Ureter (tissue), 1 donor: ENCODE results near the gene FUT1. TPM values are rescaled to one million over a fixed set of nuclear protein-coding genes. Genes with fewer than 3 reads are reported as not detected.

Source experiments
- DNase-seq: peaks from one replicate; pipeline ENCODE4 v3.0.0-alpha.2; 2020; ENCODE audit warnings: low spot score
- total RNA-seq: library from RNA; stranded (reverse); gene quantifications from one replicate; pipeline ENCODE4 v1.2.4, GENCODE V29; 2023
- donor health status: DM: yes; HTN: yes; CAD: no.

The FUT1 gene
- total RNA-seq, 1 donor from 2014 or later: 5.0 TPM

GRCh38 chr19:48741129-48741999, 11.1 kb downstream of the FUT1 start:
- no peak for DNase-seq

- DNase-seq: no peak
These were observed 12.1 kb downstream of the FUT1 start, which contains the start of gene RASIP1 for GRCh38 chr19:48740164-48740972. Gene RASIP1, minus strand, starts transcription at chr19:48740610. Its CDS starts 328 bp downstream, at chr19:48740282.

DNA sequence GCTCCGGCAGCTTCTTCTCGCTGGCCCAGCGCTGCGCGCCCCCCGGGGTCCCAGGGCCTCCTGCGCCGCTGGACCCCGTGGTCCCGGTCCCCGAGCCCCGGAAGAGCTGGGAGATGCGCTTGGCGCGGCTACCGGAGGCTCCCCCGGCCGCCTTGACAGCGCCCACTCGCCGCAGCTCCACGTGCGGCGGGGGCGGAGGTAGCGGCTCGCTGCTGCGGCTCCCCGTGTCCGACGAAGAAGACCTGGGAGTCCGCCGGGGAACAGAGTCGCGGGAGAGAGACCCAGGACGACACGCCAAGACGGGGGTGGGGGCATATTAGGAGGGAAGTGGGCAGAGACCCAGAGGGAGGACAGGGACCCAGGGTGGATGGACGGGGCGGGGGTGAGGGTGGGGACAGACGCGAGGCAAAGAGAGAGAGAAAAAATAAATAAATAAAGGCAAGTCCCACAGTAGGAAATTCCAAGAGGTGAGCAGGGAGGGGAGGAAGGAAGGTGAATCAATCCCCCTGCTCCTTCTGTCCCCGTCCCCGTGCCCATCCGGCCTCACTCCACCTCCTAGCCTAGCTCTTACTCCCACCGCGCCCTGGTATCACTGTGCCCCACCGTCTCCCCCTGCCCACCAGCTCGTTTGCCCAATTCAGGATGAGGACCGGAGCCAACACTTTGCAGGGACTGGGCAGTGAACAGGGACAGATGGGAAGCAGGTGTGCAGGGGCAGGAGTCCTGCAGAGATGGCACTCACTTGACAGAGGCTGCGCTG, 12.9 kb downstream of the FUT1 start:
- DNase-seq: no peak

DNA sequence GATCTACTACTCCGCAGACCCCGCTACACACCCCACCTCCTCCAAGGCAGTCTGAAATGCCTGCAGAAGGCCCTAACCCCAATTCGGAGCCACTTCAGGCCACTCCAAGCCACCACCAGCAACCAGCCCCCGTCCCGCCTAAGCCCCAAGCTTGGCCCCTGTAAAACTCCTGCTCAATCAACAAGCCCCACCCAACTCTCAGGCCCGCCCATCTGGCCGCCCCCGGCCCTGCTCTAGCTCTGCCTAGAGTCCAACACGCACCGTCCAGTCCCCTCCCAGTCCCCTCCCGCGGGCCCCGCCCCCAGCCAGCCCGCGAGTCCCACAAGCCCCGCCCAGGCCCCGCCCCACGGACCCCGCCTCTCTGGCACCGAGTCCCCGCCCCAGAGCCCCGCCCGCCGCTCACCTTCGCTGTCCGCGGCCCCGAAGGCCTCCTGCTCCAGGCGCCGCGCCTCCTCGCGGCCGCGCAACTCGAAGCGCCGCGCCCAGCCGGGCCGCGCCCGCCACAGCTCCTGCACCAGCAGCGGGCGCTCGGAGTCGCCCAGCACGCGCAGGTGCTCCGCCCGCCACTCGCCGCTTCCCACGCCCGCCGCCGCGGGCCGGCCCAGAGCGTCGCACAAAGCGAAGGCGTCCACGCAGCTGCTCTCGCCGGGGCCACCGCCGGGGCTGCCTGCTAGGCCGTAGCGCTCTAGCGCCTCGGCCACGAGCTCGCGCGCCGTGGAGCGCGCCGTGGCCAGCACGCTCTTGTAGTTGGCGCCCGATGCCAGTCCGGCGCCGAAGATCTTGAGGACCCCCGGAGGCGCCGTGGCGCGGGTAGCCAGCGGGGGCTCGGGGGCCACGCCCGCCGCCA, 13.7 kb downstream of the FUT1 start:
- peak; percentile 95 for DNase-seq

GRCh38 chr19:48737360-48737998, 15.0 kb downstream of the FUT1 start:
- DNase-seq: no peak

GRCh38 chr19:48735031-48735615, 17.3 kb downstream of the FUT1 start:
- no peak for DNase-seq

- DNase-seq: no peak
These were observed 17.8 kb downstream of the FUT1 start for GRCh38 chr19:48734625-48735024.

- no peak for DNase-seq
These were observed 21.0 kb downstream of the FUT1 start for GRCh38 chr19:48731452-48731851.

- DNase-seq: no peak
These were observed 23.4 kb downstream of the FUT1 start for GRCh38 chr19:48728911-48729664.

GRCh38 chr19:48726556-48726955, 25.9 kb downstream of the FUT1 start:
- no peak for DNase-seq

- DNase-seq: peak; percentile 72
These were observed 27.4 kb downstream of the FUT1 start for GRCh38 chr19:48724796-48725753.

- DNase-seq: no peak
These were observed 30.2 kb downstream of the FUT1 start for GRCh38 chr19:48722196-48722708.

GRCh38 chr19:48720613-48721296, 31.7 kb downstream of the FUT1 start:
- peak; percentile 98 for DNase-seq

GRCh38 chr19:48720251-48720612, 32.2 kb downstream of the FUT1 start:
- DNase-seq: no peak

DNA sequence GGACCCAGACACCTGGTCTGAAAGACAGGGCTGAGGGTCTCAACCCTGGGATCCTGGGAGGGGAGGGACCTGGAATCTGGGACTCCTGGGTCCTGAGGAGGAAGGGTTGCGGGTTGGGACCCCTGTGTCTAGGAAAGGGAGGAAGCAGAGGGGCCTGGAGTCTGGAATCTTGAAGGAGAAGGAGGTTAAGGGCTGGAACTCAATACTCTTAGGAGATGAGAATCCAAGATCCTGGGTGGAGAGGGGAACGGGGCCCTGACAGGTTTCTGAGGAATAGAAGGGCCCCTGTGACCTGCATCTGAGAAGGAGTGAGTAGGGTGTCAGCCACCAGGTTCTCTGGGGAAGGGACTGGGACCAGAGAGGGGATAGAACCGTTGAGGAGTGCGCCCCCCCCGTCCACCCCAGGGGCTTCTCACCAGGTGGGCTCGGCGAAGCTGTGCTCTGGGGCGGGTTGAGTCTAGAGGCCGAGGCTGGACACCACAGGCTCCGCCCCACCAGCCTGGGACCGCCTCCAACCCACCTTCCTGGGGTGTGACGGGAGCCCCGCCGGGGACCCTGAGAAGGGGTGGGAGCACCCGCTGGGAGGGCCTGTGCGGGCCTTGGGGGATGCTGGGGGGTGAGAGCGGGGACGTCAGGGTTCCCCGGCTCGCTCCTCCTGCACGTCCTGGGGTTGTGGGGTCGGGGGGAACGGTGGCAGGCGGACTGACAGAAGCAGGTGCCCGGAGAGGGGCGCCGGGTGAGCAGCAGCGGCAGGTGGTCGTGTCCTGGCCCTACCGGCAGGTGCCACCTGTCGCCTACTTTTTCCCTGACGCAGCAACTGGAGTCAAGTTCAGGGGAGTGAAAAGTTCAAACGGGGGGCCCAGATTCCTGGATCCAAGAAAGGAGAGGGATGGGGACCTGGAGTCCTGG, 32.9 kb downstream of the FUT1 start, which contains the start of gene MAMSTR:
Gene MAMSTR (minus strand): TSS at position 463 of the 909 bp plus-strand sequence. CDS start 694 bp downstream, outside the sequence.
- peak; percentile 53 for DNase-seq

- DNase-seq: no peak
These were observed 33.7 kb downstream of the FUT1 start for GRCh38 chr19:48718711-48719231.
